WTC11 (cell line): ENCODE results near the gene DISC1. TPM values are rescaled to one million over a fixed set of nuclear protein-coding genes. Genes with fewer than 3 reads are reported as not detected.

Experiments used
- ATAC-seq: fragments of 200-7000 bp; cut with Tn5 transposase; 2 replicates; pipeline ENCODE4 v1.10.0; 2021; ENCODE audit warnings: mild to moderate bottlenecking, moderate library complexity
- CTCF ChIA-PET: fragments of 300-600 bp; sonication (Branson Sonifier 250); formaldehyde crosslinking; loops from one replicate; lab custom pipeline; 2021; ENCODE audit warnings: antibody characterized with exemption; lab: Charles Lee
- POLR2A ChIA-PET: fragments of 350-600 bp; sonication (Branson Sonifier 250); formaldehyde crosslinking; loops from one replicate; lab custom pipeline; 2021; ENCODE audit warnings: antibody characterized with exemption; lab: Charles Lee
- DNase-seq: peaks from one replicate; pipeline ENCODE4 v3.0.0; 2021; ENCODE audit warnings: low spot score
- H3K27ac Mint-ChIP-seq: 2 replicates; pipeline ENCODE4 v1.8.0; 2021; ENCODE audit warnings: mixed read lengths
- H3K27me3 Mint-ChIP-seq: 2 replicates; pipeline ENCODE4 v1.8.0; 2021; ENCODE audit warnings: low read depth, mild to moderate bottlenecking, moderate library complexity, mixed read lengths
- H3K36me3 Mint-ChIP-seq: 2 replicates; pipeline ENCODE4 v1.8.0; 2021; ENCODE audit warnings: mixed read lengths
- H3K4me1 Mint-ChIP-seq: 2 replicates; pipeline ENCODE4 v1.8.0; 2022; ENCODE audit warnings: mixed read lengths
- H3K4me3 Mint-ChIP-seq: 2 replicates; pipeline ENCODE4 v1.8.0; 2021; ENCODE audit warnings: mild to moderate bottlenecking, moderate library complexity, mixed read lengths
- H3K9me3 Mint-ChIP-seq: 2 replicates; pipeline ENCODE4 v1.8.0; 2021; ENCODE audit warnings: mixed read lengths
- AFF4 ChIP-seq: sonication (generic); formaldehyde crosslinking; IDR thresholded peaks from 2 replicates; pipeline ENCODE4 v1.8.1; 2023; ENCODE audit warnings: mild to moderate bottlenecking, missing genetic modification reagents, borderline replicate concordance
- ATF1 ChIP-seq: sonication (generic); formaldehyde crosslinking; IDR thresholded peaks from 2 replicates; pipeline ENCODE4 v1.8.1; 2023; ENCODE audit warnings: mild to moderate bottlenecking, moderate library complexity, missing genetic modification reagents
- ATF6 ChIP-seq: sonication (generic); formaldehyde crosslinking; IDR thresholded peaks from 2 replicates; pipeline ENCODE4 v1.8.1; 2023; ENCODE audit warnings: mild to moderate bottlenecking, missing genetic modification reagents
- CREM ChIP-seq: sonication (generic); formaldehyde crosslinking; IDR thresholded peaks from 2 replicates; pipeline ENCODE4 v1.8.1; 2022; ENCODE audit warnings: mild to moderate bottlenecking, missing genetic modification reagents, moderate library complexity
- E2F5 ChIP-seq: sonication (generic); formaldehyde crosslinking; IDR thresholded peaks from 2 replicates; pipeline ENCODE4 v1.8.1; 2022; ENCODE audit warnings: mild to moderate bottlenecking, moderate library complexity, missing genetic modification reagents
- ESRRA ChIP-seq: sonication (generic); formaldehyde crosslinking; IDR thresholded peaks from 2 replicates; pipeline ENCODE4 v1.8.1; 2022; ENCODE audit warnings: mild to moderate bottlenecking, missing genetic modification reagents, borderline replicate concordance
- FOXP1 ChIP-seq: sonication (generic); formaldehyde crosslinking; IDR thresholded peaks from 2 replicates; pipeline ENCODE4 v1.8.0; 2022; ENCODE audit warnings: missing genetic modification reagents, mild to moderate bottlenecking, moderate library complexity, borderline replicate concordance
- GRHL2 ChIP-seq: fragments of 250-450 bp; sonication (Bioruptor Pico); IDR thresholded peaks from 2 replicates; pipeline ENCODE4 v1.8.0; 2022; ENCODE audit warnings: mild to moderate bottlenecking, moderate library complexity; ENCODE audit not compliant: insufficient replicate concordance, severe bottlenecking
- MLX ChIP-seq: sonication (generic); formaldehyde crosslinking; IDR thresholded peaks from 2 replicates; pipeline ENCODE4 v1.8.1; 2023; ENCODE audit warnings: mild to moderate bottlenecking, missing genetic modification reagents, moderate library complexity
- MYBL2 ChIP-seq: sonication (generic); formaldehyde crosslinking; IDR thresholded peaks from 2 replicates; pipeline ENCODE4 v1.8.1; 2023; ENCODE audit warnings: mild to moderate bottlenecking, moderate library complexity, missing genetic modification reagents
- NFATC4 ChIP-seq: fragments of 250-450 bp; sonication (Bioruptor Pico); IDR thresholded peaks from 2 replicates; pipeline ENCODE4 v1.9.0; 2021; ENCODE audit warnings: mild to moderate bottlenecking
- RORB ChIP-seq: fragments of 250-450 bp; sonication (Bioruptor Pico); IDR thresholded peaks from 2 replicates; pipeline ENCODE4 v1.9.0; 2021; ENCODE audit warnings: mild to moderate bottlenecking
- USF1 ChIP-seq: sonication (generic); formaldehyde crosslinking; IDR thresholded peaks from 2 replicates; pipeline ENCODE4 v1.8.0; 2022; ENCODE audit warnings: mild to moderate bottlenecking, missing genetic modification reagents
- USF2 ChIP-seq: sonication (generic); formaldehyde crosslinking; IDR thresholded peaks from 2 replicates; pipeline ENCODE4 v1.8.1; 2023; ENCODE audit warnings: mild to moderate bottlenecking, missing genetic modification reagents, moderate library complexity
- ZBTB43 ChIP-seq: sonication (generic); formaldehyde crosslinking; IDR thresholded peaks from 2 replicates; pipeline ENCODE4 v1.8.1; 2023; ENCODE audit warnings: mild to moderate bottlenecking, missing genetic modification reagents
- ZNF138 ChIP-seq: sonication (generic); formaldehyde crosslinking; conservative IDR thresholded peaks from 2 replicates; pipeline ENCODE4 v1.8.1; 2022; ENCODE audit warnings: mild to moderate bottlenecking, moderate library complexity, missing genetic modification reagents
- ZNF425 ChIP-seq: fragments of 250-450 bp; sonication (Bioruptor Pico); conservative IDR thresholded peaks from 2 replicates; pipeline ENCODE4 v1.9.0; 2021; ENCODE audit warnings: mild to moderate bottlenecking
- total RNA-seq: library from RNA; stranded (reverse); gene quantifications from 3 replicates; pipeline ENCODE4 v1.2.3, GENCODE V29; 2021

DISC1 gene
- total RNA-seq, 1 experiment from 2014 or later: 5.5 TPM

- TF ChIP-seq ZBTB43 (CRISPR knock-in tag) (no peak), GRHL2 (CRISPR knock-in tag) (no peak), USF1 (CRISPR knock-in tag) (no peak)
These were observed 218.5 kb downstream of the DISC1 start (continued) for GRCh38 chr1:231844986-231845502.

- ATAC-seq (no peak), DNase-seq (no peak)
- Mint-ChIP-seq H3K9me3 (no peaks in the 10 kb centered on the region), H3K27ac (no peak overlapping the region), H3K27me3 (peaks cover 4% of the 10 kb centered on the region; the same call in 1 of the 2 replicates), H3K4me1 (peaks cover 17% of the 10 kb centered on the region), H3K36me3 (no peaks in the 10 kb centered on the region), H3K4me3 (no peak overlapping the region)
- POLR2A ChIA-PET: no interaction called here
- TF ChIP-seq USF1 (CRISPR knock-in tag): no peak
- no peak for TF ChIP-seq AFF4 (CRISPR knock-in tag)
- TF ChIP-seq ATF1 (CRISPR knock-in tag): no peak
- TF ChIP-seq USF2: no peak
- no peak for TF ChIP-seq NFATC4 (CRISPR knock-in tag)
- TF ChIP-seq MLX: no peak
- TF ChIP-seq MYBL2: no peak
- no peak for TF ChIP-seq ZNF425
- no peak for TF ChIP-seq FOXP1 (CRISPR knock-in tag)
- no peak for TF ChIP-seq ESRRA (CRISPR knock-in tag)
- TF ChIP-seq RORB (CRISPR knock-in tag): no peak
- TF ChIP-seq E2F5: no peak
- TF ChIP-seq ATF6 (CRISPR knock-in tag): no peak
- TF ChIP-seq ZNF138 (CRISPR knock-in tag): no peak
- no peak for TF ChIP-seq CREM
- CTCF ChIA-PET: no interaction called here
These were observed 221.2 kb downstream of the DISC1 start for GRCh38 chr1:231847612-231848397.
